SH-SY5Y (cell line): ENCODE data around the gene MRPL22.

Experiments used
- GATA2 ChIP-seq: IDR thresholded peaks from 2 replicates; pipeline ENCODE4 v1.6.1; 2011; ENCODE audit warnings: mild to moderate bottlenecking, low read depth, low read length
- GATA3 ChIP-seq: IDR thresholded peaks from 2 replicates; pipeline ENCODE4 v1.6.1; 2011; ENCODE audit warnings: low read depth, mild to moderate bottlenecking, low read length, moderate library complexity

MRPL22 gene

DNA sequence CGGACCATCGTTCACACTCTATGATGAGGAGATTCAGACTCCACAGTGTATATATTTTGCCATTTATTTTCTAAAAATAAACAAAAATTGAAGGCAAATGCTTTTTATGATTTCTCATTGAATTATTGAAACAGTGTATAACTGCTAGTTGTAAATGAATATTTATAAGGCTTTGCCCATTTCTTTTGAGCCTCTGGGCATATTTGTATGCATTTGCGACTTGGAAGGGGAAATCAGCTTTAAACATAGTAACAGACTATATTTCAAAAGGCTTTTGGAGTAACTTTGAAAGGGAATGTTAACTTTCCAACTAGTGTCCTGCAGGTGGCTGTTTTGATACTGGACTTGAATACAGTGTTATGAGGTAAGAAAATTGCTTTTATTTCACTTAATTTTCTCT, 26.0 kb downstream of the MRPL22 start:
- TF ChIP-seq GATA3 (no peak), GATA2 (no peak)

DNA sequence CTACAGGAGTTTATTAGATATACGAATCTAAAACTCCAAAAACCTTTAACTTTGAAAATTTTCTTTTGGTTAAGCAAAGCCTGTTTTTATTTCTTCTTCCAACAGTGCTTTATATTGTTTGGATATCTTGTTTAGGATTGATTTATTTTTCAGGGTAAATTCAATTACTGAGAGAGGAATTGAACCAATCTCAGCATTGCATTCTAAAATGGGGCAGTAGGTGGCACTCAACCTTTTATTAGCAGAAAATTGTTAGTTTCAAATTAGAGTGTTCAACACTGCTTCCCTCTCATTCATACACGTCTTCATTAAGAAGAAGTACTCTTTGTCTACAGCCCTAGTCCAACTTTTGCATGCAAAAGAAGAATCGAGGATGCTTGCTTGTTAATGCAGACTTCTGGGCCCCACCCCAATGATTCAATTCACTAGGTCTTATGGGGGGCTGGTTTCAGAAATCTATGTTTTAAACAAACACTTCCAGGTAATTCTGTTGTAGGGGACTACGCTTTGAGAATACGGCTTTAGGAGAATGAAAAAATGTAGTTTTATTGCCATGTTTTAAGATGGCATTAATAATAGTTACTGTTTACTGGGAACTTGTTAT, 26.6 kb downstream of the MRPL22 start:
- TF ChIP-seq GATA2 (no peak), GATA3 (no peak)

DNA sequence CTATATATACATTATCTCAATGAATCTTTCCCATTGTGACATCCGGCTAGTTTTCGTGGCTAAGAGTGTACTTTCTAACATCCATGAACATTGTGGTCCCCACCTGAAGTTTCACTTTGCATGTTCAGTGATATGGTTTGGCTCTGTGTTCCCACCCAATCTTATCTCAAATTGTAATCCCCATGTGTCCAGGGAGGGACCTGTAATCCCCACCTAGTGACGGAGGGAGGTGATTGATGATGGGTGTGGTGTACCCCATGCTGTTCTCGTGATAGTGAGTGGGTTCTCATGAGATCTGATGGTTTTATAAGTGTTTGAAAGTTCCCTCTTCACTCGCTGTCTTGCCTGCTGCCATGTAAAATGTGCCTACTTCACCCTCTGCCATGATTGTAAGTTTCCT, 28.1 kb downstream of the MRPL22 start:
- TF ChIP-seq GATA3: no peak
- TF ChIP-seq GATA2: no peak

DNA sequence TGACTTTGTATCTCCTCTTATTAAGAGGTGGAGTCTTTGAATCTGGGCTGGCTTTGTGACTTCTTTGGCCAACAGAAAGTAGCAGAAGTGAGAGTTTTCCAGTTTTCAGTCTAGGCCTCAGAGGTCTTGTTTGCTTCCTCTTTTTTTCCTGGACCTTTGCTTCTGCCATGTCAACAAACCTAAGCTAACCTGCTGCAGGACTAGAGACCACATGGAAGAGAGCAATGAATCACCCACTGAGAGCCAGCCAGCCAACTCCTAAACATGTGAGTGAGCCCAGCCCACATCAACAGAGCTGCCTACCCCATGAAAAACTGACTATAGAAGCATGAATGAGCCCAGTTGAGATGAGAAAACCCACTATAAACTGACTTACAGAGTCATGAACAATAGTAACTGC, 29.9 kb downstream of the MRPL22 start:
- no peak for TF ChIP-seq GATA3
- no peak for TF ChIP-seq GATA2

DNA sequence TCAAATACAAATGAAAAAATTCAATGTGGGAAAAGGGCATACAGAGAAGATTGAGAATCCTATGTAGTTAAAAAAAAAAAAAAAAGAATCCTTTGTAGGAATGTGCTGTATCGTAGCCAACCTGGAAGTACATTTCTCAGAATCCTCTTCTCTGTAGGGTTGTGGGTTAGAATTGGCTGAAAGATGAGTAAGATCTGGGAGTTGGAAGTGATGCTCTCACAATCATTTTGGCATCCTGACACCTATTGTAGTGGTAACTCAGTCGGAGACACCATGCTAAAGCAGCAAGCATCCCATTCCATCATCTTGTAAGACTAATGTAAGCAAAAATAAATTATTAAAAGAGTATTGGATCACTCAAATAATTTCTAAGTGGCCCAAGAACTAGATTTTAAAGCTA, 30.6 kb downstream of the MRPL22 start:
- TF ChIP-seq GATA3 (no peak), GATA2 (no peak)

DNA sequence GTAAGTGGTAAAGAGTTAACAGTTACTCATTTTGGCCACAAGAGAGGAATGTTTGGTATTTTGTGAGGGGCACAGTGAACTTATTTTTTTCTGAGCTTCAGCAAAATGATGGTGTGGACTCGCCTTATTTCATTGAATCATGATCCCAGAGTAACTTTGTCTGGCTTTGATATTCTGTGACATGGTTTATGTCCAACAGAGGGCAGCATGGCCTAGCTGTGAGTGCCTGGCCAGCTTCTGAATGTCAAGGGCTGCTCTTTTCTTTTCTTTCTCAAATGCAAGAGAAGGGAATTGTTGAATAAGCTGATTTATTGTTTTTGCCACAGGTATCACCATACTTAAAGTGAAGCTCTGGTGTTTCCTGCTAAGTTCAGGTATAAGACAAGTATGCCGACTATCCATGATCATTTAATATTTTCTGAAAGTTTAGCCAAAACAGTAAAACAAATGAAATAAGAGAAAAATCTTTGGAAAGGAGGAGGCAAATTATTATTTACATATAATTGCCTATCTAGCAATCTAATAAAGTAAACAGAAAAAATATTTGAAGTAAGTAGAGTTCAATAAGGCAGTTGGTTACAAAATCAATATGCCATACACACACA, 31.7 kb downstream of the MRPL22 start:
- no peak for TF ChIP-seq GATA2
- TF ChIP-seq GATA3: no peak

DNA sequence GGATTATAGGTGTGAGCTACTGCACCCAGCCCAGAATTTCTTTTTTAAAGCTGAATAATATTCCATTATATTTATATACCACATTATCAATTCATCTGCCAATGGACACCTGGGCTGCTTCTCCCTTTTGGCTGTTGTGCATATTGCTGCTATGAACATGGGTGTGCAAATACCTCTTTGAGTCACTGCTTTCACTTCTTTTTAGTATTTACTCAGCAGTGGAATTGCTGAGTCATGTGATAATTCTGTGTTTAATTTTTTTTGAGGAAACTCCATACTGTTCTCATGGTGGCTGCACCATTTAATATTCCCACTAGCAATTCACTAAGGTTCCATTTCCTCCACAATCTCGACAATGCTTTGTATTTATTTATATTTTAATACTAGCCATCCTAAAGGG, 36.5 kb downstream of the MRPL22 start:
- no peak for TF ChIP-seq GATA3
- no peak for TF ChIP-seq GATA2

DNA sequence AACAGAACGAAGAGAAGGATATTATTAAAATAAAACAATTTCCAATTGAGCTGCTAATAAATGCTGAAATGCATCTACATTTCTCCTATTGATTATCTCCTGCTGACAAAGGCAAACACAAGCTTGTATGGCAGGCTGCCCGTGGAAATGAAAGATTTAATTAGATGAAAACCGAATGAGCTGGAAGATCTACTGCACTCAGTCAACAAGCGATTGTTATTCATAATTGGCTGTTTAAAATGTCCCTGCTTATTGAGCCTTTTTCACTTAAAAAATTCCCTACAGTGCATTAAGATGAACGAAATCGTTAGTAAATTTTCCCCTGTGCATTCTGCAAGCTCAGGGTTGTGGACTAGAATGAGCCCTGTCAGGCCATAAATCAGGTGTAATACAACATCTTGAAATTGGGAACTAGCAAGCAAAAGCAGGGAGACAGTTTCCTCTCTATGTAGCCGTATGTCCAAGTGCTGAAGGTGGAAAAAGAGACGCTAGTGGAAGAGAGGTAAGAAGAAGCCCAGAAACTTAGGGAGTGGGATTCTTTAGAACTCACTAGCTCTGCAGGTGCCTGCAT, 44.2 kb downstream of the MRPL22 start:
- no peak for TF ChIP-seq GATA3
- TF ChIP-seq GATA2: no peak

DNA sequence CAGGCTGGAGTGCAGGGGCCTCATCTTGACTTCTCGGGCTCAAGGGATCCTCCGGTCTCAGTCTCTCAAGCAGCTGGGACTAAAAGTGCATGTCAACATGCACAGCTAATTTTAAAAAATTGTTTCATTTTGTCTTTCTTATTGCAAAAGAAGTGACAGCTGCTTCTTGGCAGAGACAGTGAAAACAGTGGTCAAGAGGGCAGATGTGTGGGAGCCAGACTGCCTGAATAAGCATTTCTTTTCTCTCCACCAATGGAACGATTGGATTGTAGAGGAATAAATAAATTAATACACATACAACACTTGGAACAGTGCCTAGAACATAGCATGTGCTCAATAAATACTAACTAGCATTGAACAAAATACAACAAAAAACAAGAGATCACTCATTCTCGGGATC, 45.3 kb downstream of the MRPL22 start:
- no peak for TF ChIP-seq GATA3
- no peak for TF ChIP-seq GATA2

DNA sequence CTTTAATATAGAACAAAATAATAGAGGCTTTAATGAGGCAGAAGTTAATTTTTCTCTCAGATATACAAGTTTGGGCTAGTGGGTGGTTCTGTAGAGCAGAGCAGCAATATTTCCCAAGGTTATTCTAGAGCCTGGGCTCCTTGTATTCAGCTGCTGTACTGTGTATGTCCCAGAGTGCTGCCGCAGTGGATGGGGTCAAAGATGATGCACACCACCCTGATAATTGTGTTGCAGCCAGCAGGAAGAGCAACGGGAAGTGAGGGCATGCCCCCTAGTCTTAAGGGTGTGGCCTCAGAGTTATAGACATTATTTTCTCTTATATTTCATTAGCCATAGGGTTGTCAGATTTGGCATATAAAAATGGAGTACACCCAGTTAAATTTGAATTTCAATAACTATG, 48.8 kb downstream of the MRPL22 start:
- TF ChIP-seq GATA2 (no peak), GATA3 (no peak)

DNA sequence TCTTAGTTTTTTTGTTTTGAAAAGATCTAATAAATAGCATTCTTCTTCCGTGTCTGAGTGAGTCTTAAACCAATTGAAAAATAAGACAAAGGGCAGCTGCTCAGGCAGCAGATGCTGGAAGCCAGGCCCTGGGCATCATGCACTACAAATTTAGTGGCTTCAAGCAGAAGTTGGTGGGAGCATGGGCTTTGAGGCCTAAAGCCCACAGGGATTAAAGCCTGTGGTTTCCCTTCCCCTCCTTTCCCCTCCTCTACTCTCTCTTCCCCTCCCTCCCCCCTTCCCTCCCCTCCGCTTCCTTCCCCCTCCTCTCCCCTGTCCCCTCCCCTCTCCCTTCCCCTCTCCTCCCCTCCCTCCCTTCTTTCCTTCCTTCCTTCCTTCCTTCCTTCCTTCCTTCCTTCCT, 52.6 kb downstream of the MRPL22 start:
- no peak for TF ChIP-seq GATA3
- TF ChIP-seq GATA2: no peak

DNA sequence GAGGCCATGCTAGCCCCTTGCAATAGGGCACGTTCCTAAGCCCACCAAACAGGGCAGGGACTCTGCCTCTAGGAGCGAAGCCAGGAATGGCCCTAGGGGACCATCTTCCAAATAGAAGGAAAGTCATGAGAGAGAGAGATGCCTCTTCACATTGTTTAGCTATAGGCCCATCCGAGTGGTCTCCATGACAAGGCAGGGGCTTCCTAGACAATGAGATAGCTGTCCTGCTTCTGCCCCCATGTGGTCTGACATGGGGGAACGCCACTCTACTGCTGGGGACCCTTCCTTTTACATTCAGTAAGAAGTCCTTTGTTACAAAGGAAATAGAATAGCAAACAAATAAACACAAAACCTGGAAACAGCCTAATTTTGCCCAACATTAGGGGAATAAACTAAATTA, 54.8 kb downstream of the MRPL22 start:
- TF ChIP-seq GATA3 (no peak), GATA2 (no peak)

DNA sequence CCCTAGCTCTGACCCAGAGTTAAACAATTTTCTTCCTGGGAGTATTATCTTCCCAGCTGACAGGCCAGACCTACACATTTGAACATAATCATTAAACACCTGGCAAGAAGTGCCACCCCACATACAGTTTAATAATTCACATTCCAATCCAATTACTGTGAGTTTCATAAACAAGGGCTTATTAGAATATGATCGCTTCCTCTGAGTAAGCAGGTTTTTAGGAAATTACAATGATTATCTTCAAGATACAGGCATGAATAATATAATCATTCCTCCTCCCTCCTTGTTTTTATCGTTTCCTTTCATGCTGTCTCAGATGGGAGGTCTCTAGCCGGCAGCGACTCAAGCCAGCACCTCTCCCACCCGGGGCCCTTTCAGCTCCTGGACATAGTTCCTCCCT, 56.9 kb downstream of the MRPL22 start:
- no peak for TF ChIP-seq GATA3
- no peak for TF ChIP-seq GATA2

DNA sequence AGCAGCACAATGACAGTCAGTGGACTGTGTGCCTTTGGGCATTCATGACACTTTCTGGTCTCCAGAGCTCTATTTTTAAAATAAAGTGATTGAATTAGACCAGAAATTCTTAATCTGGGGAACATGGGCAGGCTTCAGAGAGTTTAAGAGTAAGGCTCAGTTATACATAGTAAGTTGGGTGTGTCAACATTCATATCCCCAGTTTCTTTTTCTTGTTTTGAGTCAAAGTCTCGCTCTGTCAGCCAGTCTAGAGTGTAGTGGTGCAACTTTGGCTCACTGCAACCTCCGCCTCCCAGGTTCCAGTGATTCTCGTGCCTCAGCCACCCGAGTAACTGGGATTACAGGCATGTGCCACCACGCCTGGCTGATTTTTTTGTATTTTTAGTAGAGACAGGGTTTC, 59.0 kb downstream of the MRPL22 start:
- TF ChIP-seq GATA3 (no peak), GATA2 (no peak)

DNA sequence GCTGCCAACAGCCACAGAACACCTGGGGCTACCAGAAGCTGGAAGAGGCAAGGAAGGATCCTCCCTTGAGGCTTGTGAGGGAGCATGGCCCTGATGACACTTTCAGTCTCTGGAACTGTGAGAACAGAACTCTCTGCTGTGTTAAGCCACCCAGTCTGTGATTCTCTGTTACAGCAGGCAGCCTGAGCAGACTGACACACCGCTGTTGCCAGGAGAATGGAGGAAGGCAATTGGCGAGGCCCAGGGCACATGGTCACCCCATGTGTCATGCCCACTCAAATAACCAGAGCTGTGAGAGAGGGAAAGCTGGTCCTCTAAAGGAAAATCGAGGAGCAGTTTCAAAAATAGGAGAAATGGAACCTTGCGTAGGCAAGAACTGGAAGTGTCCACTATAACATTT, 60.6 kb downstream of the MRPL22 start:
- no peak for TF ChIP-seq GATA2
- TF ChIP-seq GATA3: no peak
